Transverse colon (tissue), 4 donors: ENCODE results near the gene NRARP. TPM values are rescaled to one million over a fixed set of nuclear protein-coding genes. Genes with fewer than 3 reads are reported as not detected.

ENCODE experiments used
- DNase-seq: peaks from one replicate; pipeline ENCODE4 v3.0.0-alpha.2; 2019
- H3K27ac ChIP-seq, 4 donors: fragments of 200-600 bp; sonication (generic); 2 replicates each; pipeline ENCODE4 v1.5.1; 2016 to 2018; ENCODE audit warnings: inconsistent platforms in 4 of 4
- H3K27me3 ChIP-seq: fragments of 200-600 bp; sonication (generic); 2 replicates; pipeline ENCODE4 v1.5.1; 2017; ENCODE audit warnings: inconsistent platforms
- H3K36me3 ChIP-seq, 4 donors: fragments of 200-600 bp; sonication (generic); 2 replicates each; pipeline ENCODE4 v1.5.1; 2017 to 2019; ENCODE audit warnings: inconsistent platforms in 4 of 4
- H3K4me1 ChIP-seq, 4 donors: fragments of 200-600 bp; sonication (generic); 2 replicates each; pipeline ENCODE4 v1.5.1; 2017 to 2020; ENCODE audit warnings: inconsistent platforms in 4 of 4
- H3K4me3 ChIP-seq, 4 donors: fragments of 200-600 bp; sonication (generic); 1 replicate in 1 of 4; 2 replicates in 3 of 4; pipeline versions ENCODE4 v1.5.1 to v1.6.1; 2017 to 2019; ENCODE audit warnings: inconsistent platforms in 4 of 4
- H3K9me3 ChIP-seq, 2 donors: fragments of 200-600 bp; sonication (generic); 2 replicates each; pipeline ENCODE4 v1.5.1; 2017 to 2019; ENCODE audit warnings: inconsistent platforms in 2 of 2
- EP300 ChIP-seq: sonication (generic); formaldehyde crosslinking; IDR thresholded peaks from one replicate; pipeline ENCODE4 v1.6.1; 2017; ENCODE audit warnings: antibody characterized with exemption, low read depth
- POLR2A ChIP-seq: fragments of 450-650 bp; IDR thresholded peaks from one replicate; pipeline ENCODE4 v1.6.1; 2016; ENCODE audit warnings: antibody characterized with exemption, mild to moderate bottlenecking, moderate library complexity
- POLR2AphosphoS5 ChIP-seq, 3 donors: sonication (generic); formaldehyde crosslinking; IDR thresholded peaks; one replicate each; pipeline ENCODE4 v1.6.1; 2016; ENCODE audit warnings: antibody characterized with exemption in 3 of 3
- WGBS, 2 donors: methylation state at CpG; one replicate each; pipeline ENCODE4 v1.1.5; 2018; ENCODE audit warnings: low coverage in 1 of 2; 5-methylcytosine and 5-hydroxymethylcytosine counted together
- in situ Hi-C, 4 donors: fragments of 200-750 bp; cut with MboI; loops; one replicate each; pipeline versions ENCODE4 v1.15.0 to v1.15.1; 2017; ENCODE audit warnings: low sequenced_read_pairs in 3 of 4, low pct_ligation_motif_present in 1 of 4, low pct_unique_long_range_greater_than_20kb in 1 of 4
- intact Hi-C: fragments of 100-400 bp; cut with DNase I; formaldehyde crosslinking; loops from one replicate; pipeline ENCODE4 v1.15.1; 2023; ENCODE audit warnings: low total_unique reads
- total RNA-seq, 4 donors: library from RNA; depleted of rRNA; stranded (reverse); fragments of >200 nt; gene quantifications; one replicate each; pipeline ENCODE4 v1.1.0, GENCODE V29; 2016
- TF ChIP-seq, protein P1 (sequence below), 5 experiments: fragments of 200-600 bp in 3 of 5; fragments of 450-650 bp in 2 of 5; sonication (generic) in 3 of 5; IDR thresholded peaks; 1 replicate in 2 of 5; 2 replicates in 3 of 5; pipeline ENCODE4 v1.5.1; 2016 to 2017; ENCODE audit warnings: antibody characterized with exemption in 5 of 5, inconsistent platforms in 3 of 5, mild to moderate bottlenecking in 2 of 5, moderate library complexity in 1 of 5

The NRARP gene
- total RNA-seq, 4 donors from 2014 or later = 92.0 to 343 (median 134) TPM

DNA sequence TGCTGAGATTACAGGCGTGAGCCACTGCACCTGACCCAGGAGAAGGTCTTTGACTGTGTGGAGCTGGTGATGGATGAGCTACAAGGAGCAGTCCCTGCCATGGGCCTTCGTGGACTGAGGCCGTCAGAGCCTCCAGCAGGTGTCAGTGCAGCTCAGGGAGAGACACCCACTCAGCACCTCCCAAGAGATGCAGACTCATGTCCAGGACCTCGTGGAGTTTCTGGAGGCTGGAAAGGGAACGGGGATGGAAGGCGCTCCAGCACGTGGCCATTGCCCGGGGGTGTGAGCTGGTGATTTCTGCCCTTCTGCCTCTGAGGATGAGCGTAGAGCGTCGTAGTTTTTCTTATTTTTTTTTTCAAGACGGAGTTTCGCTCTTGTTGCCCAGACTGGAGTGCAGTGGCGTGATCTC is 15.1 kb downstream of the NRARP start:
- TF ChIP-seq POLR2AphosphoS5 (IDR thresholded peaks at IDR 0.05) = no peak
- TF ChIP-seq, protein P1, sequence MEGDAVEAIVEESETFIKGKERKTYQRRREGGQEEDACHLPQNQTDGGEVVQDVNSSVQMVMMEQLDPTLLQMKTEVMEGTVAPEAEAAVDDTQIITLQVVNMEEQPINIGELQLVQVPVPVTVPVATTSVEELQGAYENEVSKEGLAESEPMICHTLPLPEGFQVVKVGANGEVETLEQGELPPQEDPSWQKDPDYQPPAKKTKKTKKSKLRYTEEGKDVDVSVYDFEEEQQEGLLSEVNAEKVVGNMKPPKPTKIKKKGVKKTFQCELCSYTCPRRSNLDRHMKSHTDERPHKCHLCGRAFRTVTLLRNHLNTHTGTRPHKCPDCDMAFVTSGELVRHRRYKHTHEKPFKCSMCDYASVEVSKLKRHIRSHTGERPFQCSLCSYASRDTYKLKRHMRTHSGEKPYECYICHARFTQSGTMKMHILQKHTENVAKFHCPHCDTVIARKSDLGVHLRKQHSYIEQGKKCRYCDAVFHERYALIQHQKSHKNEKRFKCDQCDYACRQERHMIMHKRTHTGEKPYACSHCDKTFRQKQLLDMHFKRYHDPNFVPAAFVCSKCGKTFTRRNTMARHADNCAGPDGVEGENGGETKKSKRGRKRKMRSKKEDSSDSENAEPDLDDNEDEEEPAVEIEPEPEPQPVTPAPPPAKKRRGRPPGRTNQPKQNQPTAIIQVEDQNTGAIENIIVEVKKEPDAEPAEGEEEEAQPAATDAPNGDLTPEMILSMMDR (IDR thresholded peaks at IDR 0.05) = peak; percentile 43 to 83 (median 51)
- intact Hi-C loops = no loop called here
- WGBS, 2 donors = 40 to 100% methylated on average over 1 to 13 of the region's 14 CpGs
- Histone ChIP-seq H3K27me3 (no peaks in the 10 kb centered on the region), H3K9me3 (no peaks in the 10 kb centered on the region), H3K36me3 (no peaks in the 10 kb centered on the region), H3K4me3 (no peak overlapping the region), H3K4me1 (no peaks in the 10 kb centered on the region), H3K27ac (no peak overlapping the region)
- in situ Hi-C loops = loop anchor here (10.0 to 25.0 kb wide), 2 partner anchors 118 to 125 kb away; partner anchors contain the start of genes EXD3 (in 2 of the 4) and NOXA1 (in 2 of the 4)
- peak; percentile 84 for DNase-seq

DNA sequence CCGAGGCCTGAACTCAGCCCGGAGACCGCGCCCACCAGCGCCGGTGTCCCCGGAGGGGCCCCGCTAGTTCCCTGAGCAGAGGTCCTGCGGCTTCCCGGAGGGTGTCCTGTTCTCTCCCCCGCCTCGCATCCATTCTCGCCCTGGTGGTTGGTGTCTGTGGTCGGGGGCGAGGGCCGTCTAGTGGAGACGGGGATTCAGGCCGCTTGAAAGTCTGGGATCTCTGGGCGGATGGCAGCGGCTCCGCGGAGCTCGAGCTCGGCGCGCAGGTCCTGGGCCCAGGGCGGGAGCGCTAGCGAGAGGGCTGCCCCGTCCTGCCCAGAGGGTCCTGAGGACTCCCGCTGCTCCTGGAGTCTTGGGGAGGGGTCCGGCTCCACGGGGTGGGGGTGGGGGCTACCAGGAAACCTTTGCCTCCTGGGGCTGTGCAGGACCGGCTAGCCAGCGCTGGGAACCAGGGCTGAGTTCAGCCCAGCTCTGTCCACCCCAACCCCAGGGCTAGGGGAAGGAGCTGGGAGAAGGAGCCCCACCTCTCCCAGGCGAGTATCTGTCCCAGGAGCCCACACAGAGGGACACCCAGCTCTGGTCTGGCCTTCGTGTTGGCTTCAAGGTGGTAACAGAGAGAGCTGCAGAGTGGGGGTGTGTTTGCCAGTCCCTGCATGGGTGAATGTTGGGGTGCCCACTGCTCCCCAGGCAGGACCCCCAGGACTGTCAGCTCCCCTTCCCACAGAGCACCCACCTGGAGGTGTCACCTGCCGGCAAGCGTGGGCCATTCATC is 20.5 kb downstream of the NRARP start:
- 81% methylated on average over 31 of the region's 39 CpGs; no CpG with 5 or more reads in 1 of the 2 donors for WGBS, 2 donors
- peaks cover 6 to 29% (median 20%) of the 10 kb centered on the region in 4 donors for H3K4me1 ChIP-seq
- no peaks in the 10 kb centered on the region for H3K9me3 ChIP-seq
- peaks cover 9% of the 10 kb centered on the region for H3K27me3 ChIP-seq
- in situ Hi-C loops (loop anchor here (10.0 to 25.0 kb wide), 2 partner anchors 123 to 131 kb away; partner anchors contain the start of genes EXD3 (in 2 of the 4) and NOXA1 (in 2 of the 4)), intact Hi-C loops (no loop called here)
- H3K27ac ChIP-seq = peak overlapping the region in 1 of 4 donors; percentile 3
- TF ChIP-seq POLR2A (no peak), POLR2AphosphoS5 (IDR thresholded peaks at IDR 0.05) (no peak), EP300 (no peak)
- H3K4me3 ChIP-seq = no peak overlapping the region
- no peaks in the 10 kb centered on the region for H3K36me3 ChIP-seq
- no peak for DNase-seq

DNA sequence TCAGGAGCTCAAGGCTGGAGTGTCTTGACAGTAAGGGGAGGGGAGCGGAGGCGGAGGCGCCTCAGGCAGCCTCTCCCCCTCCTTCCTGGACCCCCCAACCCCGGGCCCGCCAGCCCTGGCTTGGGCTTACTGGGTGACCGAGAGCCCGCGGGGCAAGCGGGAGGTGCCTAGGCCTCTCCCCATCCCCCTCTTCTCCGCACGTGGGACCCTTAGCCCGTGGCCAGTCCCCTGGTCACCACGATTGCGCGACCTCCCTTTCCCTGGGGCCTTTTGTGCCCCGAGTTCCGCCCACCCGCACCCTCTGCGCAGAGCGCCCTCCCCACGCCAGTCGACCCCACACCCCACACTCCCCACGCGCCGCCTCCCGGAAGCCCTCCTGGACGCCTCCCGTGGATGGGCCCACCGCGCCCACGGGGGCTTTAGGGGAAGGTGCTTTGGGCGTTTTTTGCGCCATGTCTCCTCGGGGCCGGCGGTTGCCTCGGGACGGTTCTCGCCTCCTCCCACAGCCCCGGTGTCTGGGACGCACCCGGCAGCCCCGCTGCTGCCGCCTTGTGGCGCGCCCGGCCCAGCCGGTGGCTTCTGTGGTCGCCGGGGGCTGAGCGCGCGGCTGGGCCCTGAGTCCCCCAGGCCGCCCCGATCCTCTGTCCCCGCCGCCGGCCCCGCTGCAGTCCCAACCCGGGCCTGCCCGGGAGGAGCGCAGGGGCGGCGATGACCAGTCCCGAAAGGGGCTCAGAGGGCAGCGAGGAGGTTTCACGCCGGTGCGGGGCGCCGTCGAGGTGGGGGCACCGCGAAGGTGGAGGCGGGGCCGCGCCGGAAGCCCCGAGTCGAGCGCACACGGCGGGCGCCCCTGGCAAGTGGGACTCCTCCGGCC is 21.4 kb downstream of the NRARP start:
- TF ChIP-seq, protein P1 (IDR thresholded peaks at IDR 0.05) = peak in 2 of 5 experiments; percentile 16 to 27
- TF ChIP-seq EP300 (no peak), POLR2A (no peak), POLR2AphosphoS5 (IDR thresholded peaks at IDR 0.05) (no peak)
- Histone ChIP-seq H3K27me3 (peaks cover 9% of the 10 kb centered on the region), H3K27ac (peak overlapping the region in 1 of 4 donors; percentile 3), H3K4me3 (peak overlapping the region in 1 of 4 donors; percentile 7), H3K36me3 (no peaks in the 10 kb centered on the region), H3K9me3 (no peaks in the 10 kb centered on the region), H3K4me1 (peaks cover 13 to 37% (median 24%) of the 10 kb centered on the region in 4 donors)
- WGBS, 2 donors = 67% methylated on average over 85 of the region's 85 CpGs; no CpG with 5 or more reads in 1 of the 2 donors
- in situ Hi-C loops (loop anchor here (10.0 to 25.0 kb wide), 2 partner anchors 124 to 132 kb away; partner anchors contain the start of genes EXD3 (in 2 of the 4) and NOXA1 (in 2 of the 4)), intact Hi-C loops (no loop called here)
- no peak for DNase-seq

DNA sequence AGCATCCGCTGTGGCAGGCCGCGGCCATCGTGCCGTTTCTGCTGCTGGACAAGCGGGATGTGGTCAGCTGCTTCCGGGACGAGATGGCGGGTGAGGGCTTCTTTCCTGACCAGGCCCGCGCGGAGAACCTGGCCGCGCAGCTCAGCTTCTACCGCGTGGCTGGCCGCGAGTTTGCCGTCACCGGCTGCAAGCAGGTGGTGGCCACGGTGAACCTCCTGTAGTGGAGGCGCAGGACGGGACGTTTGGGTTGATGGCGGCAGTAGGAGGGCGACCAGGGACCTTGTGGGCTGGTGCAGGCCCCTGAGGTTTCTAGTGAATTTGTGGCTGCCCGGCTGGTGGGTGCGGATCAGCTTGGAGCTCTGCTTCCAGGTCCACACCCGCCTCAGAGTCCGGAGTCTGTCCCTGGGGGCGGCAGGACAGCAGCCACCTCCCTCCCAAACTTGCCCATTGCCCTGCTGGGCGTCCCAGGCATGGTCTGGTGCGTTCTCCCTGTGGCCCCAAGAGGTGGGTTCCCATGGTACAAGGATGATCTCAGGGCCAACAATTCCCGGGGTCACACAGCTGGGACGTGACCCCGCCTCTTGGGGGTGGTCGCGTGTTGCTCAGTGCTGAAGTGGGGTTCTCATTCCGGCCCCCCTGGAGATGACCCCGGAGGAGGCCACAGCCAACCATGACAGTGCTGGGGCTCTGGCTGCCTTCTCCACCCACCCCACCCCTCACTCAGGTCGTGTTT is 22.2 kb downstream of the NRARP start:
- no peak for DNase-seq
- 90% methylated on average over 41 of the region's 41 CpGs; no CpG with 5 or more reads in 1 of the 2 donors for WGBS, 2 donors
- intact Hi-C loops = no loop called here
- in situ Hi-C loops = loop anchor here (10.0 to 25.0 kb wide), 2 partner anchors 125 to 132 kb away; partner anchors contain the start of genes EXD3 (in 2 of the 4) and NOXA1 (in 2 of the 4)
- TF ChIP-seq POLR2A = no peak
- no peak for TF ChIP-seq POLR2AphosphoS5 (IDR thresholded peaks at IDR 0.05)
- TF ChIP-seq, protein P1 (IDR thresholded peaks at IDR 0.05) = no peak
- TF ChIP-seq EP300 = no peak
- Histone ChIP-seq H3K9me3 (no peaks in the 10 kb centered on the region), H3K4me1 (peaks cover 13 to 44% (median 24%) of the 10 kb centered on the region in 4 donors), H3K27me3 (peaks cover 9% of the 10 kb centered on the region), H3K4me3 (no peak overlapping the region), H3K36me3 (no peaks in the 10 kb centered on the region), H3K27ac (no peak overlapping the region)
